HCT116 (cell line): ENCODE measurements around the gene CACNA1C. TPM values are rescaled to one million over a fixed set of nuclear protein-coding genes. Genes with fewer than 3 reads are reported as not detected.

ENCODE experiments used
- ATAC-seq: fragments of 200-7000 bp; cut with Tn5 transposase; 2 replicates; pipeline ENCODE4 v1.9.1; 2020; ENCODE audit warnings: mild to moderate bottlenecking, moderate library complexity
- BruUV-seq: library from RNA; stranded (reverse); fragments of 400-500 nt; replicated peaks from 2 replicates; lab custom pipeline; 2021; lab: Mats Ljungman, UMichigan
- CTCF ChIA-PET: fragments of 300-600 bp; sonication (Branson Sonifier 250); formaldehyde crosslinking; loops from one replicate; lab custom pipeline; 2021; ENCODE audit warnings: antibody characterized with exemption; lab: Charles Lee
- POLR2A ChIA-PET: fragments of 300-600, 350-600 bp; sonication (Branson Sonifier 250); formaldehyde crosslinking; loops from one replicate; lab custom pipeline; 2021; ENCODE audit warnings: antibody characterized with exemption; lab: Charles Lee
- RAD21 ChIA-PET, 2 experiments: fragments of 300-600 bp; sonication (Branson Sonifier 250); formaldehyde crosslinking; loops; one replicate each; lab custom pipeline; 2023; ENCODE audit warnings: low total read pairs in 2 of 2; ENCODE audit not compliant: uncharacterized antibody in 2 of 2, unreplicated experiment in 2 of 2, low non-redundant PET in 1 of 2; lab: Charles Lee
- DNase-seq: peaks from one replicate; pipeline ENCODE4 v3.0.0-alpha.2; 2010; ENCODE audit warnings: low read depth, low spot score
- H2AFZ ChIP-seq: fragments of 200-600 bp; shearing (Covaris generic), sonication (generic); 2 replicates; pipeline ENCODE4 v1.6.1; 2017; ENCODE audit warnings: low read depth, mixed run types, mixed read lengths, antibody characterized with exemption, low read length; ENCODE audit not compliant: poor library complexity, severe bottlenecking
- H3K27ac ChIP-seq: 2 replicates; pipeline ENCODE4 v1.5.1; 2012; ENCODE audit warnings: low read depth, low read length
- H3K27me3 ChIP-seq: fragments of 200-600 bp; sonication (generic); 2 replicates; pipeline ENCODE4 v1.6.1; 2016; ENCODE audit warnings: mixed run types, low read length, mixed read lengths; ENCODE audit not compliant: insufficient read depth
- H3K36me3 ChIP-seq, 2 experiments: fragments of 200-500 bp in 1 of 2; fragments of 200-600 bp in 1 of 2; sonication (Bioruptor generic) in 1 of 2; sonication (generic) in 1 of 2; 2 replicates each; pipeline versions ENCODE4 v1.5.1 to v1.6.1; 2014 to 2016; ENCODE audit warnings: low read length in 2 of 2, inconsistent platforms in 1 of 2, mixed read lengths in 1 of 2, mixed run types in 1 of 2; ENCODE audit not compliant: insufficient read depth in 2 of 2, control insufficient read depth in 1 of 2
- H3K4me1 ChIP-seq, 2 experiments: fragments of 200-600 bp in 1 of 2; sonication (generic) in 1 of 2; 2 replicates each; pipeline versions ENCODE4 v1.5.1 to v1.6.1; 2012 to 2017; ENCODE audit warnings: low read length in 2 of 2, inconsistent platforms in 1 of 2, mild to moderate bottlenecking in 1 of 2, mixed read lengths in 1 of 2, mixed run types in 1 of 2, moderate library complexity in 1 of 2; ENCODE audit not compliant: insufficient read depth in 2 of 2, control insufficient read depth in 1 of 2
- H3K4me2 ChIP-seq: fragments of 200-600 bp; sonication (generic); 2 replicates; pipeline ENCODE4 v1.6.1; 2017; ENCODE audit warnings: mixed run types, low read length, mixed read lengths
- H3K4me3 ChIP-seq, 2 experiments: fragments of 200-600 bp in 1 of 2; sonication (generic) in 1 of 2; replicated peaks in 1 of 2; 2 replicates each; pipeline ENCODE4 v1.5.1; 2011 to 2016; ENCODE audit warnings: low read length in 2 of 2, control low read depth in 1 of 2, low read depth in 1 of 2, mild to moderate bottlenecking in 1 of 2, mixed read lengths in 1 of 2, mixed run types in 1 of 2
- H3K79me2 ChIP-seq: fragments of 200-600 bp; sonication (generic); 2 replicates; pipeline ENCODE4 v1.6.1; 2017; ENCODE audit warnings: mild to moderate bottlenecking, mixed run types, low read length, moderate library complexity, mixed read lengths; ENCODE audit not compliant: insufficient read depth
- H3K9ac ChIP-seq: fragments of 200-600 bp; sonication (generic); 2 replicates; pipeline ENCODE4 v1.6.1; 2016; ENCODE audit warnings: low read length, mixed read lengths
- H3K9me2 ChIP-seq: fragments of 200-600 bp; sonication (generic), shearing (Covaris generic); 2 replicates; pipeline ENCODE4 v1.6.1; 2017; ENCODE audit warnings: mixed run types, mild to moderate bottlenecking, moderate library complexity; ENCODE audit not compliant: insufficient read depth
- H3K9me3 ChIP-seq, 2 experiments: fragments of 200-500 bp in 1 of 2; fragments of 200-600 bp in 1 of 2; sonication (Bioruptor generic) in 1 of 2; sonication (generic) in 1 of 2; 2 replicates each; pipeline ENCODE4 v1.6.1; 2014 to 2017; ENCODE audit warnings: low read length in 2 of 2, mixed read lengths in 2 of 2, inconsistent platforms in 1 of 2, low read depth in 1 of 2, mild to moderate bottlenecking in 1 of 2, mixed run types in 1 of 2, moderate library complexity in 1 of 2; ENCODE audit not compliant: control insufficient read depth in 1 of 2, insufficient read depth in 1 of 2
- H4K20me1 ChIP-seq: fragments of 200-600 bp; sonication (generic), shearing (Covaris generic); 2 replicates; pipeline ENCODE4 v1.6.1; 2017; ENCODE audit warnings: mixed run types, mild to moderate bottlenecking, moderate library complexity; ENCODE audit not compliant: insufficient read depth
- CTCF ChIP-seq, 3 experiments: fragments of 200-600 bp in 1 of 3; sonication (generic) in 1 of 3; IDR thresholded peaks in 2 of 3; conservative IDR thresholded peaks in 1 of 3; 2 replicates each; pipeline ENCODE4 v1.5.1; 2012 to 2017; ENCODE audit warnings: low read depth in 2 of 3, low read length in 2 of 3, antibody characterized with exemption in 1 of 3, borderline replicate concordance in 1 of 3, control low read depth in 1 of 3, mild to moderate bottlenecking in 1 of 3, mixed read lengths in 1 of 3, mixed run types in 1 of 3, moderate library complexity in 1 of 3; ENCODE audit not compliant: insufficient read depth in 1 of 3
- EGR1 ChIP-seq: IDR thresholded peaks from 2 replicates; pipeline ENCODE4 v1.6.1; 2012; ENCODE audit warnings: low read depth
- EZH2 ChIP-seq: fragments of 200-600 bp; sonication (generic); IDR thresholded peaks from 2 replicates; pipeline ENCODE4 v1.6.1; 2017; ENCODE audit warnings: antibody characterized with exemption, mixed run types
- EZH2phosphoT487 ChIP-seq: fragments of 200-600 bp; IDR thresholded peaks from 2 replicates; pipeline ENCODE4 v1.6.1; 2018; ENCODE audit warnings: antibody characterized with exemption, borderline replicate concordance
- MAX ChIP-seq: IDR thresholded peaks from 2 replicates; pipeline ENCODE4 v1.6.1; 2012
- RAD21 ChIP-seq: IDR thresholded peaks from 2 replicates; pipeline ENCODE4 v1.6.1; 2012; ENCODE audit warnings: low read depth, mild to moderate bottlenecking
- REST ChIP-seq: IDR thresholded peaks from 2 replicates; pipeline ENCODE4 v1.6.1; 2012; ENCODE audit warnings: low read depth
- TCF7L2 ChIP-seq: IDR thresholded peaks from 2 replicates; pipeline ENCODE4 v1.7.0; 2011; ENCODE audit warnings: borderline replicate concordance, inconsistent platforms; ENCODE audit not compliant: insufficient read depth, insufficient read length; ENCODE audit errors: extremely low read depth
- intact Hi-C: fragments of 100-400 bp; cut with micrococcal nuclease; formaldehyde crosslinking; loops from 2 replicates; pipeline ENCODE4 v1.10.0; 2022
- total RNA-seq: library from RNA; stranded (reverse); gene quantifications from one replicate; pipeline ENCODE4 v1.2.1, GENCODE V29; 2021; ENCODE audit not compliant: unreplicated experiment

CACNA1C gene
- total RNA-seq, 1 experiment from 2014 or later, result 0.05 TPM

GRCh38 chr12:2494486-2495192, 441.9 kb downstream of the CACNA1C start:
- no peak for DNase-seq
- intact Hi-C loops, result no loop called here
- no TSS peak for BruUV-seq
- H3K36me3 ChIP-seq, result no peaks in the 10 kb centered on the region
- no peak for ATAC-seq
- H3K9me2 ChIP-seq, result no peaks in the 10 kb centered on the region
- no peak overlapping the region for H3K9ac ChIP-seq
- no peak overlapping the region for H3K4me3 ChIP-seq
- no peak overlapping the region for H2AFZ ChIP-seq
- no peaks in the 10 kb centered on the region for H3K79me2 ChIP-seq
- no peaks in the 10 kb centered on the region for H4K20me1 ChIP-seq
- ChIA-PET RAD21 (no interaction called here), POLR2A (no interaction called here), CTCF (no interaction called here)
- H3K27me3 ChIP-seq, result peaks cover 95% of the 10 kb centered on the region
- no peak overlapping the region for H3K27ac ChIP-seq
- TF ChIP-seq EGR1 (no peak), EZH2phosphoT487 (no peak), CTCF (IDR thresholded peaks at IDR 0.05 in 2 of 3, conservative IDR thresholded peaks at IDR 0.05 in 1 of 3; ENCODE audit: borderline replicate concordance in 1 of 3, insufficient read depth in 1 of 3, low read depth in 2 of 3, low read length in 2 of 3) (no peak)
- no peak overlapping the region for H3K4me2 ChIP-seq
- H3K9me3 ChIP-seq, result no peaks in the 10 kb centered on the region
- H3K4me1 ChIP-seq, result no peaks in the 10 kb centered on the region

- Histone ChIP-seq H3K79me2 (no peaks in the 10 kb centered on the region), H4K20me1 (no peaks in the 10 kb centered on the region), H3K36me3 (no peaks in the 10 kb centered on the region), H3K4me1 (no peaks in the 10 kb centered on the region), H3K9ac (no peak overlapping the region), H3K4me3 (no peak overlapping the region), H3K27me3 (peaks cover 91% of the 10 kb centered on the region), H2AFZ (no peak overlapping the region), H3K9me2 (no peaks in the 10 kb centered on the region), H3K27ac (no peak overlapping the region), H3K9me3 (no peaks in the 10 kb centered on the region), H3K4me2 (no peak overlapping the region)
- BruUV-seq, result no TSS peak
- RAD21 ChIA-PET, result no interaction called here
- DNase-seq (no peak), ATAC-seq (no peak)
- POLR2A ChIA-PET, result no interaction called here
- CTCF ChIA-PET, result no interaction called here
- intact Hi-C loops, result no loop called here
- TF ChIP-seq CTCF (IDR thresholded peaks at IDR 0.05 in 2 of 3, conservative IDR thresholded peaks at IDR 0.05 in 1 of 3; ENCODE audit: borderline replicate concordance in 1 of 3, insufficient read depth in 1 of 3, low read depth in 2 of 3, low read length in 2 of 3) (no peak), REST (no peak), MAX (no peak), TCF7L2 (no peak), RAD21 (no peak), EZH2 (0 out of 2 replicates have a peak, but pooled peaks have one; percentile 36)
These were observed 442.8 kb downstream of the CACNA1C start for GRCh38 chr12:2495417-2496112.
